C4-2B (cell line): Measurements from ENCODE around the gene LRRC66.

Source experiments
- H3K27ac ChIP-seq: fragments of 450-650 bp; 2 replicates; pipeline ENCODE4 v1.5.1; 2017
- ZFX ChIP-seq: fragments of 450-650 bp; IDR thresholded peaks from 2 replicates; pipeline ENCODE4 v1.6.1; 2017
- TF ChIP-seq, protein P1 (sequence below): fragments of 450-650 bp; conservative IDR thresholded peaks from 2 replicates; pipeline ENCODE4 v1.5.1; 2017; ENCODE audit warnings: mild to moderate bottlenecking

The LRRC66 gene

DNA sequence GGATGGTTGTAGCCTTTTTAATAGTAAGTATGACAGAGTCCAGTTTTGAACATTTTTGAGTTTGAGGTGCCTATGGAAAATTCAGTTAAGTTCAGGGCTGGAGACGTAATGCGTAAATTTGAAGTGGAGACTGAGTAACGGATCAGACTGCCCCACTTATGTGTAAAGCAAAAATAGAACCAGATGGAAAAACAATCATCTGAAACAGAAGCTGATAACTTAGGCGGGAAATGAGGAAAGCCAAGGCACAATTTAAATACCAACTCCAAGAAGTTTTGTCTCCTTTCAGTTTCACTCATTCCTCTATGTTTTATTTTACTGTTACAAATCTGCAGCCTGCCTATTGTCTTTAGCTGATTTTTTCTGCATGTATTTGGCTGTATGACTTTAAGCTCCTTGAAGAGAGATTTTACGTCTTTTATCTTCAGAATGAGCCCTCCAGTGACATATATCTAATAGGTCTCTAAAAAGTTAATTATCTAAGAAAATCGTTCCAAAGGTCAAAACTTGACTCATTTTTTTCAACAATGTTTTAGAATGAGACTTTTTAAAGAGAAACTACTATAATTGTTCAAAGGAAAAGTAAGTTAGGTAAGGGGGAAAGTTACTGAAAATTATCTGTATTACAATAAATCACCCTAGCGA is 16.8 kb upstream of the LRRC66 start:
- H3K27ac ChIP-seq: no peak overlapping the region

DNA sequence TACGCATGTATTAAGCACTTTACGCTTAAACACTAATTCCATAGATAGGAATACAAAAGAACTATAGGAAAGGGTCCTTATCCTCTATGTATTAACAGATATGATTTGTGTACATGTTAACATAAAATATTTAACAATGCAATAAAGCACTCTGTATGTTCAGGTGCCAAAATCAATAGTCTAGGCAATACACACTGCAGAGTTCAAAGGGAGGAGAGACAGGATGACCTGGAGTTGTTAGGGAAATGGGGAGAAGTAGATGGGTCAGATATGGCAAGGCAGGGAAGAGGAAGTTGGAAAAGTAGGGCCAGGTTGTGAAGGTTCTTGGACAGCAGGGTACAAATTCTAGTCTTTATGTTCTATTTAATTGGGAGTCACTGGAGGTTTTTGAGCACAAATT is 15.0 kb upstream of the LRRC66 start:
- TF ChIP-seq, protein P1, sequence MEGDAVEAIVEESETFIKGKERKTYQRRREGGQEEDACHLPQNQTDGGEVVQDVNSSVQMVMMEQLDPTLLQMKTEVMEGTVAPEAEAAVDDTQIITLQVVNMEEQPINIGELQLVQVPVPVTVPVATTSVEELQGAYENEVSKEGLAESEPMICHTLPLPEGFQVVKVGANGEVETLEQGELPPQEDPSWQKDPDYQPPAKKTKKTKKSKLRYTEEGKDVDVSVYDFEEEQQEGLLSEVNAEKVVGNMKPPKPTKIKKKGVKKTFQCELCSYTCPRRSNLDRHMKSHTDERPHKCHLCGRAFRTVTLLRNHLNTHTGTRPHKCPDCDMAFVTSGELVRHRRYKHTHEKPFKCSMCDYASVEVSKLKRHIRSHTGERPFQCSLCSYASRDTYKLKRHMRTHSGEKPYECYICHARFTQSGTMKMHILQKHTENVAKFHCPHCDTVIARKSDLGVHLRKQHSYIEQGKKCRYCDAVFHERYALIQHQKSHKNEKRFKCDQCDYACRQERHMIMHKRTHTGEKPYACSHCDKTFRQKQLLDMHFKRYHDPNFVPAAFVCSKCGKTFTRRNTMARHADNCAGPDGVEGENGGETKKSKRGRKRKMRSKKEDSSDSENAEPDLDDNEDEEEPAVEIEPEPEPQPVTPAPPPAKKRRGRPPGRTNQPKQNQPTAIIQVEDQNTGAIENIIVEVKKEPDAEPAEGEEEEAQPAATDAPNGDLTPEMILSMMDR: no peak
- no peak for TF ChIP-seq ZFX

More for the DNA sequence above, 16.8 kb upstream of the LRRC66 start:
- TF ChIP-seq, protein P1: no peak
- no peak for TF ChIP-seq ZFX

DNA sequence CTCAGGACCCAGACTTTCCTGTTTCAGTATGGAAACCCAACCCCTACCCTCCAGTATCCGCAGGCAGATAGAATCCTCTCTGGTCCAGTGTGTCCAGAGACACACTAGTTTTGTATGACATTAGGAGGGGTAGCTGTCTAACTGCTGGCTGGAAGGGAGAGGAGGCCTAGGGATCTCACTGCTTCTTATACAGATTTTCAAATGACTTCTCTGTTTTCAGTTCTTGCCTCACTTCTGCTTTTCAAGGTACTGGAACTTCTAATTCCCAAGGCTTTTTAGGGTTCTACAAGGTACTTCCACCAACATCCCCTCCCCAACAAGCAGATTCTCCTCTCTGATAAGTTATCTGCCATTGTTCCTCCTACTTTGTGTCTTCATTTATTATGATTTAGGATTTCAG is 11.8 kb upstream of the LRRC66 start:
- no peak overlapping the region for H3K27ac ChIP-seq
- TF ChIP-seq, protein P1: no peak
- TF ChIP-seq ZFX: no peak

More for the DNA sequence above, 15.0 kb upstream of the LRRC66 start:
- no peak overlapping the region for H3K27ac ChIP-seq

GRCh38 chr4:52028970-52029369 is 8.8 kb upstream of the LRRC66 start:
- no peak overlapping the region for H3K27ac ChIP-seq
- TF ChIP-seq, protein P1: no peak
- no peak for TF ChIP-seq ZFX

GRCh38 chr4:52017814-52018213 is 2.3 kb downstream of the LRRC66 start:
- no peak for TF ChIP-seq ZFX
- TF ChIP-seq, protein P1: no peak
- no peak overlapping the region for H3K27ac ChIP-seq

GRCh38 chr4:52016981-52017380 is 3.2 kb downstream of the LRRC66 start:
- no peak overlapping the region for H3K27ac ChIP-seq
- TF ChIP-seq, protein P1: no peak
- TF ChIP-seq ZFX: no peak

DNA sequence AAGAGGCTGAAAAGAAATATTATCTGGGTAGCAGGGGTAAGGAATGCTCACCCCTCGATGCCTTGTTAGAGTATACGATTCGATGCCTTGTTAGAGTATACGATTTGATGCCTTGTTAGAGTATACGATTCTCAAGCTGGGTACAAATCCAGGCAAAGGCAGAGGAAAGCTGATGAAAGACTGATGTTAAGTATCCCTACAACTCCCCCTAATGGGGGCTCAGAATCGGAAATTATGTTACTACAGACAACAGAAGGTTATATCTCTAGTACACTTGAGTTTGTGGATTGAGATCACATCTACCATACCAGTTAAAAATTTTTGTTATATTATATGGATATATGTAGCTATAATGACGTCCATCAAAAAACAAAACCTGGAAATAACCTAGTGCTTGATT is 4.8 kb downstream of the LRRC66 start:
- no peak overlapping the region for H3K27ac ChIP-seq
- TF ChIP-seq, protein P1: peak; percentile 18; the same call in 1 of the 2 replicates
- TF ChIP-seq ZFX: no peak
